CD4-positive, alpha-beta T cell treated with Interleukin-6 for 4 hours (primary cell): ENCODE data around the gene SPATC1L.
"Not testable (repeated sequence)": the region's sequence is repeated elsewhere in the genome, so short reads cannot be mapped to it uniquely, and the experiment has no call there.

Experiments
- DNase-seq: peaks from one replicate; pipeline ENCODE4 v3.0.0-alpha.2; 2020; ENCODE audit warnings: mixed read lengths

SPATC1L gene

GRCh38 chr21:46183910-46184624 is at the start of gene SPATC1L:
Gene SPATC1L (minus strand): TSS chr21:46184459. CDS start chr21:46182816, 1,643 bp downstream.
- peak; percentile 51 for DNase-seq

GRCh38 chr21:46229923-46230260 is 45.6 kb upstream of the SPATC1L start:
- no peak for DNase-seq

- DNase-seq, result no peak
Measured at GRCh38 chr21:46229133-46229922, 45.1 kb upstream of the SPATC1L start.

- DNase-seq, result peak; percentile 99
Measured at GRCh38 chr21:46228345-46229051, 44.2 kb upstream of the SPATC1L start, which contains the start of gene LSS. Gene LSS (minus strand): TSS chr21:46228774. CDS start chr21:46228745, 29 bp downstream.

- DNase-seq, result no peak
Measured at GRCh38 chr21:46227811-46228344, 43.6 kb upstream of the SPATC1L start.

GRCh38 chr21:46226920-46227599 is 42.8 kb upstream of the SPATC1L start:
- no peak for DNase-seq

GRCh38 chr21:46226146-46226545 is 41.9 kb upstream of the SPATC1L start:
- DNase-seq, result no peak

GRCh38 chr21:46223661-46224060 is 39.4 kb upstream of the SPATC1L start:
- DNase-seq, result not testable (repeated sequence)

- no peak for DNase-seq
Measured at GRCh38 chr21:46223217-46223616, 39.0 kb upstream of the SPATC1L start.

GRCh38 chr21:46222436-46223116 is 38.3 kb upstream of the SPATC1L start:
- DNase-seq, result no peak

GRCh38 chr21:46221664-46222435 is 37.6 kb upstream of the SPATC1L start:
- no peak for DNase-seq

GRCh38 chr21:46220847-46221246 is 36.6 kb upstream of the SPATC1L start:
- no peak for DNase-seq

- DNase-seq, result no peak
Measured at GRCh38 chr21:46220275-46220810, 36.1 kb upstream of the SPATC1L start.

- no peak for DNase-seq
Measured at GRCh38 chr21:46219591-46220239, 35.5 kb upstream of the SPATC1L start.

- no peak for DNase-seq
Measured at GRCh38 chr21:46218906-46219590, 34.8 kb upstream of the SPATC1L start.

GRCh38 chr21:46217511-46218196 is 33.4 kb upstream of the SPATC1L start:
- no peak for DNase-seq

- no peak for DNase-seq
Measured at GRCh38 chr21:46216132-46216747, 32.0 kb upstream of the SPATC1L start.

GRCh38 chr21:46215436-46216131 is 31.3 kb upstream of the SPATC1L start:
- no peak for DNase-seq
